ENCODE measurements around the gene SRSF10. TPM values are rescaled to one million over a fixed set of nuclear protein-coding genes. Genes with fewer than 3 reads are reported as not detected.

SRSF10 gene
- total RNA-seq, 4 donors from 2014 or later: 86.3 to 224 (median 112) TPM

DNA sequence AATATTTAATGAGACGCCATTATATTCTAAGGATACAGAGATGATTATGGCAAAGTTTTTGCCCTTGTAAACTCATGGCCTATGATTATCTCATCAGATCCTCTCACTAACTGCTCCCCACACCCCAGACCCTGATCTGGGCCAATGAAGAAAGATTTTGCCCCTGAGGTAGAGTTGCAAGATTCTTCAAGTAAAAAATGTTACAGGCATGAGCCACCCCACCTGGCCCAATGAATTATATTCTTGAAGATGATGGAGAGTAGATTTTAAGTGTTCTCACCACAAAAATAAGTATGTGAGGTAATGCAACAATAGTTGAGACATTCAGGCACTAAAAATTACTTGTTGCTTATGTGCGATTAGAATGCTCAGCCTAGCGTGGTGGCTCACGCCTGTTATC, 65.2 kb downstream of the SRSF10 start:
- H3K4me3 ChIP-seq: no peak overlapping the region

More for the DNA sequence above, 65.2 kb downstream of the SRSF10 start:
- H3K27me3 ChIP-seq: no peaks in the 10 kb centered on the region
- peak overlapping the region in 1 of 4 donors; percentile 83 for H3K27ac ChIP-seq
- no peaks in the 10 kb centered on the region for H3K36me3 ChIP-seq
- DNase-seq: no peak
- H3K9me3 ChIP-seq: no peaks in the 10 kb centered on the region
- no peak for TF ChIP-seq CTCF (IDR thresholded peaks at IDR 0.05)
- TF ChIP-seq POLR2A (IDR thresholded peaks at IDR 0.05): no peak
- H3K4me1 ChIP-seq: peaks cover 0 to 19% (median 3%) of the 10 kb centered on the region in 4 donors

Small RNA genes lying within 50 kb of the gene (small RNA-seq; reads per million reads assigned to genes)
- 0 reads per million in 2 donors for gene MIR378F

Other genes with a start within 250 kb of the SRSF10 start
- 10 to 100 TPM; 26.3 to 43.7 (median 31.2) TPM for gene ELOA, start 236.9 kb downstream of the SRSF10 start, total RNA-seq
- gene PITHD1, start 201.9 kb downstream of the SRSF10 start, total RNA-seq: 10 to 100 TPM; 19.4 to 47.0 (median 30.1) TPM
- gene LYPLA2, start 189.2 kb downstream of the SRSF10 start, total RNA-seq: 100 to 1,000 TPM in 2 of 4 donors, 10 to 100 TPM in 2; 47.0 to 117 (median 105) TPM
- 100 to 1,000 TPM in 2 of 4 donors, 10 to 100 TPM in 2; 58.6 to 137 (median 107) TPM for gene GALE, start 179.6 kb downstream of the SRSF10 start, total RNA-seq
- 10 to 100 TPM; 24.8 to 74.3 (median 64.6) TPM for gene HMGCL, start 154.9 kb downstream of the SRSF10 start, total RNA-seq
- gene FUCA1, start 112.0 kb downstream of the SRSF10 start, total RNA-seq: 100 to 1,000 TPM in 2 of 4 donors, 10 to 100 TPM in 2; 47.9 to 182 (median 107) TPM
- 10 to 100 TPM in 1 of 4 donors, under 1 TPM in 2, not detected in 1; 0.54 to 13.2 (median 0.66) TPM for gene CNR2, start 67.0 kb downstream of the SRSF10 start, total RNA-seq
- gene PNRC2, start 20.5 kb downstream of the SRSF10 start, total RNA-seq: 100 to 1,000 TPM in 2 of 4 donors, 10 to 100 TPM in 2; 77.9 to 157 (median 104) TPM
- gene MYOM3, start 131.8 kb upstream of the SRSF10 start, total RNA-seq: 10 to 100 TPM; 10.7 to 40.8 (median 24.7) TPM
- 10 to 100 TPM in 3 of 4 donors, 1 to 10 TPM in 1; 9.9 to 87.9 (median 74.5) TPM for gene IL22RA1, start 162.8 kb upstream of the SRSF10 start, total RNA-seq
- gene IFNLR1, start 207.0 kb upstream of the SRSF10 start, total RNA-seq: 10 to 100 TPM in 3 of 4 donors, 1 to 10 TPM in 1; 9.1 to 38.2 (median 36.1) TPM